ENCODE results near the gene CXCL1. TPM values are rescaled to one million over a fixed set of nuclear protein-coding genes. Genes with fewer than 3 reads are reported as not detected.

CXCL1 gene
- total and polyA plus RNA-seq, 2 donors (not counting 1 experiment from before 2014, with no cell fraction given), result 0.24 TPM; not detected in 1

DNA sequence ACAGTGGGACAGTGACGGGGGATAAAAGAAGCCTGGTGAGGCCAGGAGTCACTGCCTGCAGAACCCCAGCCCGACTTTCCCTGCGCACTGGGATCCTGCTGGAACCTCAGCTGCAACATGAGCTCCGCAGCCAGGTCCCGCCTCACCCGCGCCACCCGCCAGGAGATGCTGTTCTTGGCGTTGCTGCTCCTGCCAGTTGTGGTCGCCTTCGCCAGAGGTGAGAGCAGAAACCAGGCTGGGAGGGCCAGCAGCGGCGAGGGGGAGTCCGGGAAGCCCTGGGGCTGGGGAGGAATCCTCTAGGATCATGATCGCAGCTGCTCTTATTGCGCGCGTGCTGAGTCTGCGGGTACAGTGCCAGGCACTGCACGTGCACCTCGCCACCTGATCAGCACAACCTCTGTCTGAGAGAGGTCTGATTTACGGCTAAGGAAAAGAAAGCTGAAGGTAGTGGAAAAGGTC is 15.9 kb upstream of the CXCL1 start, which contains the start of gene PF4V1:
Gene PF4V1, plus strand, starts transcription at position 51 of the 459 bp plus-strand sequence. Its CDS starts 67 bp downstream, at position 118.
- Histone ChIP-seq H3K4me2 (replicated peaks; ENCODE audit: low read depth, low read length, poor library complexity, severe bottlenecking) (no peak within 1 kb of the TSS), H3K27me3 (replicated peaks in 1 of 4; ENCODE audit: control extremely low read depth in 1 of 4, control insufficient read depth in 3 of 4, insufficient read depth in 4 of 4, low read length in 3 of 4) (no peaks in the 10 kb centered on the region), H4K20me1 (ENCODE audit: control insufficient read depth, insufficient read depth, low read length, poor library complexity, severe bottlenecking) (no peaks in the 10 kb centered on the region), H3K4me3 (ENCODE audit: control extremely low read depth in 1 of 5, extremely low read depth in 1 of 5, insufficient read depth in 1 of 5, low read depth in 2 of 5, low read length in 4 of 5) (no peak within 1 kb of the TSS), H3K4me1 (ENCODE audit: control insufficient read depth in 2 of 2, insufficient read depth in 2 of 2, low read length in 2 of 2) (no peaks in the 10 kb centered on the region), H2AFZ (ENCODE audit: insufficient read depth, low read depth, low read length, poor library complexity, severe bottlenecking) (no peak within 1 kb of the TSS), H3K79me2 (ENCODE audit: control insufficient read depth, insufficient read depth, low read length) (no peaks in the 10 kb centered on the region), H3K27ac (ENCODE audit: low read length in 2 of 2) (no peak within 1 kb of the TSS), H3K9ac (ENCODE audit: low read length) (no peak within 1 kb of the TSS), H3K9me3 (ENCODE audit: control extremely low read depth in 1 of 3, control insufficient read depth in 2 of 3, insufficient read depth in 1 of 3, low read length in 2 of 3) (no peaks in the 10 kb centered on the region), H3K36me3 (replicated peaks in 1 of 2; ENCODE audit: control extremely low read depth in 1 of 2, control insufficient read depth in 1 of 2, extremely low read depth in 1 of 2, insufficient read depth in 2 of 2, low read length in 1 of 2) (no peaks in the 10 kb centered on the region)
- 38% methylated on average over 21 of the region's 22 CpGs for WGBS (ENCODE audit: insufficient coverage)
- Mint-ChIP-seq H3K4me3 (no peak within 1 kb of the TSS), H3K9me3 (ENCODE audit: insufficient read depth) (no peaks in the 10 kb centered on the region), H3K27me3 (peaks cover 29% of the 10 kb centered on the region), H3K27ac (no peak within 1 kb of the TSS), H3K4me1 (no peaks in the 10 kb centered on the region)
- intact Hi-C loops (cut with micrococcal nuclease), result no loop called here
- TF ChIP-seq, protein P1, sequence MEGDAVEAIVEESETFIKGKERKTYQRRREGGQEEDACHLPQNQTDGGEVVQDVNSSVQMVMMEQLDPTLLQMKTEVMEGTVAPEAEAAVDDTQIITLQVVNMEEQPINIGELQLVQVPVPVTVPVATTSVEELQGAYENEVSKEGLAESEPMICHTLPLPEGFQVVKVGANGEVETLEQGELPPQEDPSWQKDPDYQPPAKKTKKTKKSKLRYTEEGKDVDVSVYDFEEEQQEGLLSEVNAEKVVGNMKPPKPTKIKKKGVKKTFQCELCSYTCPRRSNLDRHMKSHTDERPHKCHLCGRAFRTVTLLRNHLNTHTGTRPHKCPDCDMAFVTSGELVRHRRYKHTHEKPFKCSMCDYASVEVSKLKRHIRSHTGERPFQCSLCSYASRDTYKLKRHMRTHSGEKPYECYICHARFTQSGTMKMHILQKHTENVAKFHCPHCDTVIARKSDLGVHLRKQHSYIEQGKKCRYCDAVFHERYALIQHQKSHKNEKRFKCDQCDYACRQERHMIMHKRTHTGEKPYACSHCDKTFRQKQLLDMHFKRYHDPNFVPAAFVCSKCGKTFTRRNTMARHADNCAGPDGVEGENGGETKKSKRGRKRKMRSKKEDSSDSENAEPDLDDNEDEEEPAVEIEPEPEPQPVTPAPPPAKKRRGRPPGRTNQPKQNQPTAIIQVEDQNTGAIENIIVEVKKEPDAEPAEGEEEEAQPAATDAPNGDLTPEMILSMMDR (IDR thresholded peaks at IDR 0.05), result no peak
- no peak for TF ChIP-seq EZH2 (IDR thresholded peaks at IDR 0.05; ENCODE audit: borderline replicate concordance, insufficient read depth, low read depth, low read length, poor library complexity, severe bottlenecking)
- DNase-seq (no peak), ATAC-seq (ENCODE audit: low read depth) (no peak)
- ChIA-PET POLR2A (no interaction called here), CTCF (no interaction called here)

DNA sequence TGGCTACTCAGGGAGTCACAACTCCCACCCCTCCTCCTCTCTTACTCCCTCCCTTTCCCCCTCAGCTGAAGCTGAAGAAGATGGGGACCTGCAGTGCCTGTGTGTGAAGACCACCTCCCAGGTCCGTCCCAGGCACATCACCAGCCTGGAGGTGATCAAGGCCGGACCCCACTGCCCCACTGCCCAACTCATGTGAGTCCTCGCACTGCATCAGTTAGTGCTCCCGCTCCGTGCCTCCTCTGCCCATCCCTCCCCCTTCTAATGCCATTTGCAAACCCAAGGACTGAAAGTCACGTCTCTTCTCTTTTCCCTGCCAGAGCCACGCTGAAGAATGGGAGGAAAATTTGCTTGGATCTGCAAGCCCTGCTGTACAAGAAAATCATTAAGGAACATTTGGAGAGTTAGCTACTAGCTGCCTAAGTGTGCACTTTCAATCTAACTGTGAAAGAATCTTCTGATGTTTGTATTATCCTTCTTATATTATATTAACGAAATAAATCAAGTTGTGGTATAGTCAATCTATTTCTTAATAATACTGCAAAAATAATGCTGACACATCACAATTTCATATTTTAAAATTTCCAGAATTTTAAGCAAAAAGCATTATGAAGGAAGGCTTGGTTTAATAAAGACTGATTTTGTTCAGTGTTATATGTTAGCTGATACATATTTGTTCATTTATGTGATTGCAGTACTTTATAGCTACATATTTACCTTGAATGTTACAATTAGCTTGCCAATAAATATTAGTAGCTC is 15.3 kb upstream of the CXCL1 start:
- intact Hi-C loops (cut with micrococcal nuclease), result no loop called here
- no peak overlapping the region for H3K4me3 Mint-ChIP-seq

More for the DNA sequence above, 15.3 kb upstream of the CXCL1 start:
- DNase-seq (no peak), ATAC-seq (ENCODE audit: low read depth) (no peak)
- no peaks in the 10 kb centered on the region for H3K4me1 ChIP-seq (ENCODE audit: control insufficient read depth in 2 of 2, insufficient read depth in 2 of 2, low read length in 2 of 2)
- no peak overlapping the region for H2AFZ ChIP-seq (ENCODE audit: insufficient read depth, low read depth, low read length, poor library complexity, severe bottlenecking)
- no peaks in the 10 kb centered on the region for H3K4me1 Mint-ChIP-seq
- H3K27me3 ChIP-seq (replicated peaks in 1 of 4; ENCODE audit: control extremely low read depth in 1 of 4, control insufficient read depth in 3 of 4, insufficient read depth in 4 of 4, low read length in 3 of 4), result no peaks in the 10 kb centered on the region
- H4K20me1 ChIP-seq (ENCODE audit: control insufficient read depth, insufficient read depth, low read length, poor library complexity, severe bottlenecking), result no peaks in the 10 kb centered on the region
- H3K79me2 ChIP-seq (ENCODE audit: control insufficient read depth, insufficient read depth, low read length), result no peaks in the 10 kb centered on the region
- no peak for TF ChIP-seq EZH2 (IDR thresholded peaks at IDR 0.05; ENCODE audit: borderline replicate concordance, insufficient read depth, low read depth, low read length, poor library complexity, severe bottlenecking)
- TF ChIP-seq, protein P1 (IDR thresholded peaks at IDR 0.05), result no peak
- ChIA-PET POLR2A (no interaction called here), CTCF (interaction anchor here (0.6 kb wide), 1 partner anchor 100 kb away, joined by 4 read pairs; no protein-coding TSS in a partner anchor)
- no peaks in the 10 kb centered on the region for H3K9me3 Mint-ChIP-seq (ENCODE audit: insufficient read depth)
- no peak overlapping the region for H3K9ac ChIP-seq (ENCODE audit: low read length)
- peaks cover 34% of the 10 kb centered on the region for H3K27me3 Mint-ChIP-seq
- H3K27ac Mint-ChIP-seq, result no peak overlapping the region
- no peak overlapping the region for H3K4me2 ChIP-seq (replicated peaks; ENCODE audit: low read depth, low read length, poor library complexity, severe bottlenecking)
- no peak overlapping the region for H3K4me3 ChIP-seq (ENCODE audit: control extremely low read depth in 1 of 5, extremely low read depth in 1 of 5, insufficient read depth in 1 of 5, low read depth in 2 of 5, low read length in 4 of 5)
- H3K9me3 ChIP-seq (ENCODE audit: control extremely low read depth in 1 of 3, control insufficient read depth in 2 of 3, insufficient read depth in 1 of 3, low read length in 2 of 3), result no peaks in the 10 kb centered on the region
- WGBS (ENCODE audit: insufficient coverage), result 94% methylated on average over 3 of the region's 8 CpGs
- no peak overlapping the region for H3K27ac ChIP-seq (ENCODE audit: low read length in 2 of 2)
- H3K36me3 ChIP-seq (replicated peaks in 1 of 2; ENCODE audit: control extremely low read depth in 1 of 2, control insufficient read depth in 1 of 2, extremely low read depth in 1 of 2, insufficient read depth in 2 of 2, low read length in 1 of 2), result no peaks in the 10 kb centered on the region
